Gastrocnemius medialis (tissue), 4 donors: ENCODE measurements around the gene JPT1. TPM values are rescaled to one million over a fixed set of nuclear protein-coding genes. Genes with fewer than 3 reads are reported as not detected.

Experiments
- ATAC-seq, 2 donors: fragments of 150-250 bp; one replicate each; pipeline ENCODE4 v1.9.1; 2016
- DNase-seq, 2 donors: peaks; one replicate each; pipeline ENCODE4 v3.0.0-alpha.2; 2019
- H3K27ac ChIP-seq, 4 donors: fragments of 200-600 bp; sonication (generic); 1 replicate in 1 of 4; 2 replicates in 3 of 4; pipeline ENCODE4 v1.5.1; 2016 to 2018; ENCODE audit warnings: mild to moderate bottlenecking in 2 of 4, moderate library complexity in 1 of 4
- H3K27me3 ChIP-seq, 3 donors: fragments of 200-600 bp; sonication (generic) in 2 of 3; 1 replicate in 1 of 3; 2 replicates in 2 of 3; pipeline versions ENCODE4 v1.5.1 to v1.6.0; 2016 to 2019; ENCODE audit warnings: mild to moderate bottlenecking in 1 of 3, moderate library complexity in 1 of 3
- H3K36me3 ChIP-seq, 2 donors: fragments of 200-600 bp; sonication (generic) in 1 of 2; one replicate each; pipeline ENCODE4 v1.5.1; 2017 to 2018
- H3K4me1 ChIP-seq, 2 donors: fragments of 200-600 bp; sonication (generic) in 1 of 2; one replicate each; pipeline ENCODE4 v1.5.1; 2016 to 2017; ENCODE audit warnings: mild to moderate bottlenecking in 2 of 2
- H3K4me3 ChIP-seq, 4 donors: fragments of 200-600 bp; sonication (generic) in 3 of 4; 1 replicate in 1 of 4; 2 replicates in 3 of 4; pipeline ENCODE4 v1.5.1; 2016 to 2019; ENCODE audit warnings: mild to moderate bottlenecking in 2 of 4
- H3K9me3 ChIP-seq, 3 donors: fragments of 200-600 bp; sonication (generic) in 2 of 3; 1 replicate in 1 of 3; 2 replicates in 2 of 3; pipeline ENCODE4 v1.5.1; 2016 to 2019
- CTCF ChIP-seq, 5 experiments: fragments of 450-650 bp in 3 of 5; fragments of 200-600 bp in 2 of 5; sonication (generic) in 2 of 5; IDR thresholded peaks in 4 of 5; conservative IDR thresholded peaks in 1 of 5; 1 replicate in 4 of 5; 2 replicates in 1 of 5; pipeline ENCODE4 v1.5.1; 2016 to 2019; ENCODE audit warnings: antibody characterized with exemption in 5 of 5, mild to moderate bottlenecking in 3 of 5, moderate library complexity in 3 of 5
- POLR2A ChIP-seq, 2 donors: fragments of 450-650 bp; IDR thresholded peaks; one replicate each; pipeline ENCODE4 v1.6.1; 2017; ENCODE audit warnings: antibody characterized with exemption in 2 of 2, mild to moderate bottlenecking in 2 of 2, moderate library complexity in 2 of 2
- in situ Hi-C, 4 donors: fragments of 200-750 bp; cut with MboI; loops; one replicate each; pipeline versions ENCODE4 v1.15.0 to v1.8.0; 2017; ENCODE audit warnings: low sequenced_read_pairs in 4 of 4
- intact Hi-C: fragments of 100-400 bp; cut with DNase I; formaldehyde crosslinking; loops from one replicate; pipeline ENCODE4 v1.15.1; 2023; ENCODE audit warnings: low total_unique reads
- total RNA-seq, 4 donors: library from RNA; depleted of rRNA; stranded (reverse); fragments of >200 nt; gene quantifications; one replicate each; pipeline versions ENCODE4 v1.1.0 to v1.2.3, GENCODE V29; 2016

The JPT1 gene
- total RNA-seq, 4 donors from 2014 or later, result 35.5 to 113 (median 71.8) TPM

GRCh38 chr17:75109407-75110233, 44.7 kb downstream of the JPT1 start, which contains the start of gene ARMC7:
TSS of gene ARMC7 (plus strand) at chr17:75109969. CDS start at chr17:75110289, 320 bp downstream.
- in situ Hi-C loops (loop anchor here (5.0 to 10.0 kb wide), 3 partner anchors 65 to 95 kb away; partner anchors contain the start of gene NUP85 (in 3 of the 4)), intact Hi-C loops (loop anchor here (2.0 kb wide), 1 partner anchor 49 kb away; no protein-coding TSS in a partner anchor)
- Histone ChIP-seq H3K27ac (peak within 1 kb of the TSS; percentile 74 to 86 (median 79)), H3K27me3 (no peaks in the 10 kb centered on the region), H3K4me1 (peaks cover 12 to 26% of the 10 kb centered on the region in 2 donors), H3K36me3 (no peaks in the 10 kb centered on the region), H3K9me3 (no peaks in the 10 kb centered on the region), H3K4me3 (peak within 1 kb of the TSS; percentile 85 to 88 (median 88))
- no peak for TF ChIP-seq CTCF (IDR thresholded peaks at IDR 0.05 in 4 of 5, conservative IDR thresholded peaks at IDR 0.05 in 1 of 5)
- TF ChIP-seq POLR2A (IDR thresholded peaks at IDR 0.05), result peak; percentile 49 to 68
- DNase-seq, result peak; percentile 63 to 83
- peak; percentile 66 to 71 for ATAC-seq

GRCh38 chr17:75109046-75109406, 45.3 kb downstream of the JPT1 start:
- peak overlapping the region; percentile 85 to 88 (median 88) for H3K4me3 ChIP-seq
- peak overlapping the region in 1 of 4 donors; percentile 76 for H3K27ac ChIP-seq
- DNase-seq (no peak), ATAC-seq (no peak)
- no peaks in the 10 kb centered on the region for H3K36me3 ChIP-seq
- H3K27me3 ChIP-seq, result no peaks in the 10 kb centered on the region
- H3K9me3 ChIP-seq, result no peaks in the 10 kb centered on the region
- in situ Hi-C loops (no loop called here), intact Hi-C loops (no loop called here)
- TF ChIP-seq POLR2A (IDR thresholded peaks at IDR 0.05), result no peak
- TF ChIP-seq CTCF (IDR thresholded peaks at IDR 0.05 in 4 of 5, conservative IDR thresholded peaks at IDR 0.05 in 1 of 5), result no peak
- H3K4me1 ChIP-seq, result peaks cover 9 to 22% of the 10 kb centered on the region in 2 donors

- Histone ChIP-seq H3K9me3 (no peaks in the 10 kb centered on the region), H3K36me3 (no peaks in the 10 kb centered on the region), H3K4me3 (no peak overlapping the region), H3K27me3 (no peaks in the 10 kb centered on the region), H3K4me1 (peaks cover 5 to 22% of the 10 kb centered on the region in 2 donors), H3K27ac (no peak overlapping the region)
- DNase-seq (no peak), ATAC-seq (no peak)
- intact Hi-C loops (no loop called here), in situ Hi-C loops (no loop called here)
- TF ChIP-seq CTCF (IDR thresholded peaks at IDR 0.05 in 4 of 5, conservative IDR thresholded peaks at IDR 0.05 in 1 of 5) (no peak), POLR2A (IDR thresholded peaks at IDR 0.05) (no peak)
Observed at GRCh38 chr17:75108193-75108592, 46.1 kb downstream of the JPT1 start.

DNA sequence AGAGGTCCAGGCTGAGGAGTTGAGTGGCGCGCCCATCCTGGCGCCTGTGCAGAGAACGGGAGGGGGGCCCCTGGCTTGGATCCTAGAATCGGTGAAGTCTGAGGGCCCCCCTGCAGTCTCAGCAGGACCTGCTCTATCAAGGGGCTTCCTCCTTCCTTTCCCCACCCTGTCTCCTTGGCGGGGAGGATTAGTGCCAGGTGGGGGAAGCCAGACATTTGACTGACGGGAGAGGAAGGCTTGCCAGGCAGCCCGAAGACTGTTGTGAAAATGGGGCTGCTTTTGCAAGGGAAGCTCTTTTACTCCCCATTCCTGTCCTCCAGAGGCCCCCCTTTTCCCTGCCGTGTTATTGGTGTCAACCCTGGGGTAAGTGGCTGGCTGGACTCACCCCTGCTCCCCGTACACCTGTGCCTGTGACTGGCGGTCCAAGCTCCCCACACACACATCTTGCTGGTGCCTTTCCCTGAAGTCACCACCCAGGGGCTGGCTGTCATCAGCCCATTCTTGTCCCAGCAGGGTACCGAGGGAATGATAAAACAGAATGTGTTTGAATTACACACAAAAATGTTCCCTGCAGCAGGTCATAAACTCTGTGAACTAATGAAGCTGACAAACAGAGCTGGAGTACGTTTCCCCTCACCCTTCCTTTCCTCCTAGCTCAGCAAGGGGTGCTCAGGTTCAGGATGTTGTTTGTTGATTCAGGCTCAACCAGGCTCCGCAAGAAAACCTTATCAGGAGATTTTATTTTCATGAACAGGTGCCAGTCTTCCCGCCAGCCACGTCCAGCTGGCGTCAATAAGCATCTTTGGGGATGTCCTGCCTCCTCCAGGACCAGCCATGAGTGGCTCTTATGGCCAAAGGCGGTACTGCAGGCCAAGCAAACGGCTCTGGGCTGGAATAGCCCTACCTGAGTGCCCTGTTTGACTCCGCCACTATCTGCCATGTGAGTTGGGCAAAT, 48.9 kb downstream of the JPT1 start:
- Histone ChIP-seq H3K27ac (no peak overlapping the region), H3K36me3 (peaks cover 0 to 3% of the 10 kb centered on the region in 2 donors), H3K27me3 (no peaks in the 10 kb centered on the region), H3K4me3 (no peak overlapping the region), H3K9me3 (no peaks in the 10 kb centered on the region), H3K4me1 (peaks cover 5 to 10% of the 10 kb centered on the region in 2 donors)
- peak in 1 of 2 donors; percentile 41 for DNase-seq
- TF ChIP-seq CTCF (IDR thresholded peaks at IDR 0.05 in 4 of 5, conservative IDR thresholded peaks at IDR 0.05 in 1 of 5) (peak; percentile 53 to 74 (median 71)), POLR2A (IDR thresholded peaks at IDR 0.05) (no peak)
- intact Hi-C loops, result no loop called here
- peak; percentile 45 to 48 for ATAC-seq
- in situ Hi-C loops, result no loop called here
